HEK293T (cell line): ENCODE measurements around the gene ICA1.
A peak's percentile ranks its signal among the peaks of the same experiment; 100 is the strongest.

Source experiments
- CTCF ChIA-PET: fragments of 350-600 bp; formaldehyde crosslinking; extraction: SDS; loops from one replicate; lab custom pipeline; 2021; ENCODE audit warnings: antibody characterized with exemption, inconsistent platforms; lab: Yijun Ruan, JAX
- POLR2A ChIA-PET: fragments of 350-600 bp; formaldehyde crosslinking; extraction: SDS; loops from one replicate; lab custom pipeline; 2020; ENCODE audit warnings: antibody characterized with exemption, inconsistent platforms; lab: Yijun Ruan, JAX
- DNase-seq: peaks from one replicate; pipeline ENCODE4 v3.0.0; 2012; ENCODE audit warnings: mixed read lengths; ENCODE audit errors: extremely low spot score
- ARNT ChIP-seq: fragments of 450-650 bp; IDR thresholded peaks from 2 replicates; pipeline ENCODE4 v1.6.1; 2017; ENCODE audit warnings: mild to moderate bottlenecking
- BHLHE40 ChIP-seq: fragments of 450-650 bp; IDR thresholded peaks from 2 replicates; pipeline ENCODE4 v1.6.1; 2016; ENCODE audit warnings: mild to moderate bottlenecking, moderate library complexity, borderline replicate concordance
- CTBP1 ChIP-seq: fragments of 450-650 bp; IDR thresholded peaks from 2 replicates; pipeline ENCODE4 v1.6.1; 2016; ENCODE audit warnings: borderline replicate concordance
- ELF4 ChIP-seq: fragments of 450-650 bp; IDR thresholded peaks from 2 replicates; pipeline ENCODE4 v1.6.1; 2017; ENCODE audit warnings: antibody characterized with exemption
- FOXA1 ChIP-seq: fragments of 450-650 bp; IDR thresholded peaks from 2 replicates; pipeline ENCODE4 v1.6.1; 2016; ENCODE audit warnings: mild to moderate bottlenecking
- FOXK2 ChIP-seq: fragments of 450-650 bp; IDR thresholded peaks from 2 replicates; pipeline ENCODE4 v1.6.1; 2016; ENCODE audit warnings: mild to moderate bottlenecking
- FOXM1 ChIP-seq: fragments of 450-650 bp; IDR thresholded peaks from 2 replicates; pipeline ENCODE4 v1.6.1; 2017; ENCODE audit warnings: mild to moderate bottlenecking, borderline replicate concordance
- HDGF ChIP-seq: fragments of 450-650 bp; IDR thresholded peaks from 2 replicates; pipeline ENCODE4 v1.6.1; 2017; ENCODE audit warnings: antibody characterized with exemption, borderline replicate concordance
- L3MBTL2 ChIP-seq: fragments of 450-650 bp; conservative IDR thresholded peaks from 2 replicates; pipeline ENCODE4 v1.6.1; 2016; ENCODE audit warnings: mild to moderate bottlenecking
- LEF1 ChIP-seq: fragments of 450-650 bp; IDR thresholded peaks from 2 replicates; pipeline ENCODE4 v1.6.1; 2017; ENCODE audit warnings: mild to moderate bottlenecking, borderline replicate concordance
- NFRKB ChIP-seq: fragments of 450-650 bp; IDR thresholded peaks from 2 replicates; pipeline ENCODE4 v1.6.1; 2016; ENCODE audit warnings: mild to moderate bottlenecking, moderate library complexity
- PKNOX1 ChIP-seq: fragments of 450-650 bp; IDR thresholded peaks from 2 replicates; pipeline ENCODE4 v1.6.1; 2016
- SP1 ChIP-seq: fragments of 450-650 bp; IDR thresholded peaks from 2 replicates; pipeline ENCODE4 v1.6.1; 2017
- SUZ12 ChIP-seq: fragments of 450-650 bp; IDR thresholded peaks from 2 replicates; pipeline ENCODE4 v1.6.1; 2016; ENCODE audit warnings: mild to moderate bottlenecking
- TARDBP ChIP-seq: fragments of 450-650 bp; IDR thresholded peaks from 2 replicates; pipeline ENCODE4 v1.6.1; 2016
- ZNF384 ChIP-seq: fragments of 450-650 bp; IDR thresholded peaks from 2 replicates; pipeline ENCODE4 v1.6.1; 2016

ICA1 gene

GRCh38 chr7:8221567-8221966 is 40.4 kb downstream of the ICA1 start:
- ChIA-PET CTCF (no interaction called here), POLR2A (no interaction called here)
- TF ChIP-seq FOXK2, result no peak
- no peak for TF ChIP-seq CTBP1
- TF ChIP-seq NFRKB, result no peak
- no peak for TF ChIP-seq TARDBP
- TF ChIP-seq SUZ12, result no peak
- TF ChIP-seq ELF4, result no peak
- no peak for TF ChIP-seq FOXA1
- no peak for TF ChIP-seq L3MBTL2
- no peak for TF ChIP-seq BHLHE40
- no peak for TF ChIP-seq ARNT
- TF ChIP-seq HDGF, result no peak
- TF ChIP-seq FOXM1, result no peak
- no peak for TF ChIP-seq LEF1
- no peak for TF ChIP-seq SP1
- no peak for TF ChIP-seq ZNF384
- TF ChIP-seq PKNOX1, result no peak
- no peak for DNase-seq

GRCh38 chr7:8221101-8221495 is 40.9 kb downstream of the ICA1 start:
- POLR2A ChIA-PET, result no interaction called here
- CTCF ChIA-PET, result interaction anchor here (1.1 kb wide), 1 partner anchor 540 kb away, joined by 4 read pairs; no protein-coding TSS in a partner anchor

GRCh38 chr7:8220376-8221100 is 41.4 kb downstream of the ICA1 start:
- TF ChIP-seq PKNOX1, result no peak
- TF ChIP-seq FOXK2, result no peak
- no peak for TF ChIP-seq FOXM1
- no peak for TF ChIP-seq ZNF384
- no peak for TF ChIP-seq L3MBTL2
- TF ChIP-seq HDGF, result no peak
- no peak for TF ChIP-seq SP1
- TF ChIP-seq ARNT, result no peak
- TF ChIP-seq SUZ12, result no peak
- TF ChIP-seq NFRKB, result no peak
- no peak for TF ChIP-seq FOXA1
- POLR2A ChIA-PET, result no interaction called here
- no peak for DNase-seq
- CTCF ChIA-PET, result interaction anchor here (1.1 kb wide), 1 partner anchor 539 kb away, joined by 4 read pairs; no protein-coding TSS in a partner anchor

More at GRCh38 chr7:8221101-8221495, 40.9 kb downstream of the ICA1 start:
- no peak for TF ChIP-seq NFRKB
- TF ChIP-seq LEF1, result no peak
- TF ChIP-seq FOXA1, result no peak
- DNase-seq, result no peak

GRCh38 chr7:8217200-8218068 is 44.5 kb downstream of the ICA1 start:
- CTCF ChIA-PET, result interaction anchor here (0.7 to 1.0 kb wide), 5 partner anchors 452 to 793 kb away, joined by 3 to 4 read pairs (median 3); no protein-coding TSS in a partner anchor
- POLR2A ChIA-PET, result no interaction called here
- TF ChIP-seq L3MBTL2 (no peak), BHLHE40 (no peak), ZNF384 (no peak), FOXA1 (no peak), HDGF (no peak), ARNT (no peak), NFRKB (no peak), SP1 (no peak), FOXK2 (no peak), CTBP1 (no peak), FOXM1 (no peak), PKNOX1 (no peak)
- peak; percentile 35 for DNase-seq

- CTCF ChIA-PET, result interaction anchor here (0.6 kb wide), 1 partner anchor 243 kb away, joined by 4 read pairs; no protein-coding TSS in a partner anchor
- DNase-seq, result no peak
- TF ChIP-seq HDGF (no peak), ZNF384 (no peak), FOXA1 (no peak), FOXK2 (no peak), PKNOX1 (no peak), NFRKB (no peak), LEF1 (no peak), ARNT (no peak), SP1 (no peak), CTBP1 (no peak), ELF4 (no peak), BHLHE40 (no peak), SUZ12 (no peak), TARDBP (no peak), L3MBTL2 (no peak)
- POLR2A ChIA-PET, result no interaction called here
Observed at GRCh38 chr7:8216334-8216690, 45.7 kb downstream of the ICA1 start.
